ENCODE measurements around the gene RPL22.

RPL22 gene

GRCh38 chr1:6199298-6200187 is at the start of gene RPL22:
RPL22 (minus strand) TSS chr1:6199595; CDS start chr1:6199573, 22 bp downstream.
- in situ Hi-C loops (cut with MboI; ENCODE audit: low sequenced_read_pairs): no loop called here

GRCh38 chr1:6248161-6248776 is 48.9 kb upstream of the RPL22 start:
- in situ Hi-C loops (cut with MboI; ENCODE audit: low sequenced_read_pairs): loop anchor here (10.0 kb wide), 1 partner anchor 97 kb away; no protein-coding TSS in a partner anchor

- in situ Hi-C loops (cut with MboI; ENCODE audit: low sequenced_read_pairs): loop anchor here (10.0 kb wide), 1 partner anchor 97 kb away; no protein-coding TSS in a partner anchor
These were observed 48.3 kb upstream of the RPL22 start for GRCh38 chr1:6247651-6248050.

GRCh38 chr1:6246497-6247467 is 47.4 kb upstream of the RPL22 start:
- in situ Hi-C loops (cut with MboI; ENCODE audit: low sequenced_read_pairs): loop anchor here (10.0 kb wide), 1 partner anchor 98 kb away; no protein-coding TSS in a partner anchor

GRCh38 chr1:6245869-6246496 is 46.6 kb upstream of the RPL22 start:
- in situ Hi-C loops (cut with MboI; ENCODE audit: low sequenced_read_pairs): loop anchor here (10.0 kb wide), 1 partner anchor 99 kb away; no protein-coding TSS in a partner anchor

- in situ Hi-C loops (cut with MboI; ENCODE audit: low sequenced_read_pairs): loop anchor here (10.0 kb wide), 1 partner anchor 100 kb away; no protein-coding TSS in a partner anchor
These were observed 45.9 kb upstream of the RPL22 start for GRCh38 chr1:6245086-6245868.

GRCh38 chr1:6244401-6245049 is 45.1 kb upstream of the RPL22 start:
- in situ Hi-C loops (cut with MboI; ENCODE audit: low sequenced_read_pairs): loop anchor here (10.0 kb wide), 1 partner anchor 100 kb away; no protein-coding TSS in a partner anchor

- in situ Hi-C loops (cut with MboI; ENCODE audit: low sequenced_read_pairs): loop anchor here (10.0 kb wide), 1 partner anchor 101 kb away; no protein-coding TSS in a partner anchor
These were observed 44.6 kb upstream of the RPL22 start, which contains the start of gene HES3 for GRCh38 chr1:6243993-6244392. HES3 (plus strand) TSS chr1:6244179; CDS start chr1:6244366, 187 bp downstream.

- in situ Hi-C loops (cut with MboI; ENCODE audit: low sequenced_read_pairs): loop anchor here (10.0 kb wide), 1 partner anchor 102 kb away; no protein-coding TSS in a partner anchor
These were observed 43.8 kb upstream of the RPL22 start for GRCh38 chr1:6243053-6243834.

- in situ Hi-C loops (cut with MboI; ENCODE audit: low sequenced_read_pairs): loop anchor here (10.0 kb wide), 1 partner anchor 103 kb away; no protein-coding TSS in a partner anchor
These were observed 42.7 kb upstream of the RPL22 start for GRCh38 chr1:6241887-6242740.

GRCh38 chr1:6241107-6241886 is 41.9 kb upstream of the RPL22 start:
- in situ Hi-C loops (cut with MboI; ENCODE audit: low sequenced_read_pairs): loop anchor here (10.0 kb wide), 1 partner anchor 104 kb away; no protein-coding TSS in a partner anchor

GRCh38 chr1:6239950-6240768 is 40.8 kb upstream of the RPL22 start:
- in situ Hi-C loops (cut with MboI; ENCODE audit: low sequenced_read_pairs): loop anchor here (10.0 kb wide), 1 partner anchor 105 kb away; no protein-coding TSS in a partner anchor

- in situ Hi-C loops (cut with MboI; ENCODE audit: low sequenced_read_pairs): no loop called here
These were observed 39.9 kb upstream of the RPL22 start for GRCh38 chr1:6239213-6239752.

GRCh38 chr1:6237093-6237492 is 37.7 kb upstream of the RPL22 start:
- in situ Hi-C loops (cut with MboI; ENCODE audit: low sequenced_read_pairs): no loop called here

GRCh38 chr1:6235296-6235677 is 35.9 kb upstream of the RPL22 start:
- in situ Hi-C loops (cut with MboI; ENCODE audit: low sequenced_read_pairs): no loop called here
